GM23338 (cell line): ENCODE data around the gene ARHGAP28.

Source experiments
- CREB1 ChIP-seq: fragments of 250-450 bp; sonication (Bioruptor Pico); IDR thresholded peaks from 2 replicates; pipeline ENCODE4 v1.5.0; 2020; ENCODE audit warnings: low read depth, mild to moderate bottlenecking, moderate library complexity
- CTCF ChIP-seq, 2 experiments: fragments of 200-600 bp in 1 of 2; sonication (generic) in 1 of 2; conservative IDR thresholded peaks; 2 replicates each; pipeline versions ENCODE4 v1.5.1 to v1.6.1; 2016 to 2017; ENCODE audit warnings: antibody characterized with exemption in 2 of 2, low read depth in 2 of 2, mild to moderate bottlenecking in 2 of 2, moderate library complexity in 1 of 2
- ETS1 ChIP-seq: IDR thresholded peaks from 2 replicates; pipeline ENCODE4 v1.6.1; 2016; ENCODE audit warnings: antibody characterized with exemption
- EZH2 ChIP-seq: fragments of 200-600 bp; sonication (generic); IDR thresholded peaks from one replicate; pipeline ENCODE4 v1.8.0; 2017; ENCODE audit warnings: antibody characterized with exemption, mild to moderate bottlenecking, low read depth; ENCODE audit not compliant: unreplicated experiment
- EZH2phosphoT487 ChIP-seq: fragments of 200-600 bp; sonication (generic); IDR thresholded peaks from one replicate; pipeline ENCODE4 v1.8.1; 2018; ENCODE audit warnings: antibody characterized with exemption; ENCODE audit not compliant: unreplicated experiment
- JUNB ChIP-seq: IDR thresholded peaks from one replicate; pipeline ENCODE4 v1.6.1; 2016; ENCODE audit warnings: antibody characterized with exemption; ENCODE audit not compliant: unreplicated experiment
- POLR2AphosphoS5 ChIP-seq: IDR thresholded peaks from 2 replicates; pipeline ENCODE4 v1.6.1; 2016; ENCODE audit warnings: antibody characterized with exemption, low read depth
- REST ChIP-seq: IDR thresholded peaks from one replicate; pipeline ENCODE4 v1.6.1; 2018; ENCODE audit warnings: antibody characterized with exemption; ENCODE audit not compliant: unreplicated experiment
- ZNF331 ChIP-seq: fragments of 250-450 bp; sonication (Bioruptor Pico); IDR thresholded peaks from 2 replicates; pipeline ENCODE4 v1.5.0; 2020; ENCODE audit warnings: low read depth, mild to moderate bottlenecking, moderate library complexity
- ZNF462 ChIP-seq: fragments of 250-450 bp; sonication (Bioruptor Pico); IDR thresholded peaks from 2 replicates; pipeline ENCODE4 v1.5.0; 2020; ENCODE audit warnings: mild to moderate bottlenecking, moderate library complexity

- TF ChIP-seq CTCF (conservative IDR thresholded peaks at IDR 0.05; ENCODE audit: low read depth in 2 of 2), result no peak
- TF ChIP-seq REST, result no peak
- TF ChIP-seq EZH2, result no peak
- TF ChIP-seq ZNF462, result no peak
- TF ChIP-seq JUNB, result no peak
- TF ChIP-seq CREB1 (CRISPR knock-in tag), result no peak
- TF ChIP-seq ETS1, result no peak
- no peak for TF ChIP-seq POLR2AphosphoS5
- TF ChIP-seq ZNF331, result no peak
- no peak for TF ChIP-seq EZH2phosphoT487
Measured at GRCh38 chr18:6963452-6964097, 234.1 kb downstream of the ARHGAP28 start.
